Endothelial cell (in vitro differentiated cells): ENCODE data around the gene ANTXR2. TPM values are rescaled to one million over a fixed set of nuclear protein-coding genes. Genes with fewer than 3 reads are reported as not detected.

ENCODE experiments used
- DNase-seq: peaks from one replicate; pipeline ENCODE4 v3.0.0; 2021; ENCODE audit warnings: low spot score
- H3K27ac Mint-ChIP-seq: one replicate; pipeline ENCODE4 v1.8.0; 2021; ENCODE audit warnings: mixed read lengths, inconsistent platforms; ENCODE audit not compliant: unreplicated experiment
- H3K27me3 Mint-ChIP-seq: one replicate; pipeline ENCODE4 v1.8.0; 2021; ENCODE audit warnings: mild to moderate bottlenecking, moderate library complexity, mixed read lengths, inconsistent platforms; ENCODE audit not compliant: unreplicated experiment
- H3K36me3 Mint-ChIP-seq: one replicate; pipeline ENCODE4 v1.8.0; 2021; ENCODE audit warnings: mild to moderate bottlenecking, low read depth, mixed read lengths, inconsistent platforms; ENCODE audit not compliant: unreplicated experiment
- H3K4me1 Mint-ChIP-seq: one replicate; pipeline ENCODE4 v1.8.0; 2021; ENCODE audit warnings: mild to moderate bottlenecking, mixed read lengths, inconsistent platforms; ENCODE audit not compliant: unreplicated experiment
- H3K4me3 Mint-ChIP-seq: one replicate; pipeline ENCODE4 v1.8.0; 2021; ENCODE audit warnings: mild to moderate bottlenecking, mixed read lengths, inconsistent platforms; ENCODE audit not compliant: unreplicated experiment
- H3K9me3 Mint-ChIP-seq: one replicate; pipeline ENCODE4 v1.8.0; 2021; ENCODE audit warnings: mixed read lengths, inconsistent platforms; ENCODE audit not compliant: unreplicated experiment
- total RNA-seq: library from RNA; stranded (reverse); fragmentation: NEBNext Ultra II Directional; extraction: Animal tissue kit (Norgen Biotek cat#: 25700); gene quantifications from one replicate; pipeline ENCODE4 v1.2.1, GENCODE V29; 2021; ENCODE audit not compliant: unreplicated experiment
- TF ChIP-seq, protein P1 (sequence below): fragments of 200-600 bp; sonication (generic); IDR thresholded peaks from one replicate; pipeline ENCODE4 v1.5.0; 2021; ENCODE audit warnings: antibody characterized with exemption; ENCODE audit not compliant: unreplicated experiment

The ANTXR2 gene
- total RNA-seq, 1 donor from 2014 or later: 176 TPM

- TF ChIP-seq, protein P1, sequence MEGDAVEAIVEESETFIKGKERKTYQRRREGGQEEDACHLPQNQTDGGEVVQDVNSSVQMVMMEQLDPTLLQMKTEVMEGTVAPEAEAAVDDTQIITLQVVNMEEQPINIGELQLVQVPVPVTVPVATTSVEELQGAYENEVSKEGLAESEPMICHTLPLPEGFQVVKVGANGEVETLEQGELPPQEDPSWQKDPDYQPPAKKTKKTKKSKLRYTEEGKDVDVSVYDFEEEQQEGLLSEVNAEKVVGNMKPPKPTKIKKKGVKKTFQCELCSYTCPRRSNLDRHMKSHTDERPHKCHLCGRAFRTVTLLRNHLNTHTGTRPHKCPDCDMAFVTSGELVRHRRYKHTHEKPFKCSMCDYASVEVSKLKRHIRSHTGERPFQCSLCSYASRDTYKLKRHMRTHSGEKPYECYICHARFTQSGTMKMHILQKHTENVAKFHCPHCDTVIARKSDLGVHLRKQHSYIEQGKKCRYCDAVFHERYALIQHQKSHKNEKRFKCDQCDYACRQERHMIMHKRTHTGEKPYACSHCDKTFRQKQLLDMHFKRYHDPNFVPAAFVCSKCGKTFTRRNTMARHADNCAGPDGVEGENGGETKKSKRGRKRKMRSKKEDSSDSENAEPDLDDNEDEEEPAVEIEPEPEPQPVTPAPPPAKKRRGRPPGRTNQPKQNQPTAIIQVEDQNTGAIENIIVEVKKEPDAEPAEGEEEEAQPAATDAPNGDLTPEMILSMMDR: no peak
- no peaks in the 10 kb centered on the region for H3K4me1 Mint-ChIP-seq
- no peak overlapping the region for H3K27ac Mint-ChIP-seq
- H3K27me3 Mint-ChIP-seq: peaks cover 2% of the 10 kb centered on the region
- H3K36me3 Mint-ChIP-seq: no peaks in the 10 kb centered on the region
- no peak for DNase-seq
- H3K4me3 Mint-ChIP-seq: no peak overlapping the region
- no peaks in the 10 kb centered on the region for H3K9me3 Mint-ChIP-seq
These were observed 191.6 kb downstream of the ANTXR2 start for GRCh38 chr4:79881407-79881806.

DNA sequence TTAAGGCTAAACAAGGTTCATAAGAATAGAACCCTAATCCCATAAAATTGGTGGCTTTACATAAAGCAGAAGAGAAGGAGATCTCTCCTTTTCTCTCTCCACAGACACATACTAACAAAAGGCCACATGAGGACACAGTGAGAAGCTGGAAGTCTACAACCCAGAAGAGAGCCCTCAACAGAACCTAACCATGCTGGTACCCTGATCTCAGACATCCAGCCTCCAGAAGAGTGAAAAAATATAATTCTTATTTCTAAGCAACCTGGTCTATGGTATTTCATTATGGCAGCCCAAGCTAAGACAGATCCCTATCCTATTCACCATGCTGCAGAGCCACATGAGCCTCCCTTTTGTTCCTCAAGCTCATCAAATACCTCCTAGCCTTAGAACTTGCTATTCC is 195.5 kb downstream of the ANTXR2 start:
- Mint-ChIP-seq H3K36me3 (no peaks in the 10 kb centered on the region), H3K27ac (no peak overlapping the region), H3K4me1 (no peaks in the 10 kb centered on the region), H3K9me3 (no peaks in the 10 kb centered on the region), H3K4me3 (no peak overlapping the region), H3K27me3 (peaks cover 2% of the 10 kb centered on the region)
- no peak for DNase-seq
- TF ChIP-seq, protein P1: no peak

DNA sequence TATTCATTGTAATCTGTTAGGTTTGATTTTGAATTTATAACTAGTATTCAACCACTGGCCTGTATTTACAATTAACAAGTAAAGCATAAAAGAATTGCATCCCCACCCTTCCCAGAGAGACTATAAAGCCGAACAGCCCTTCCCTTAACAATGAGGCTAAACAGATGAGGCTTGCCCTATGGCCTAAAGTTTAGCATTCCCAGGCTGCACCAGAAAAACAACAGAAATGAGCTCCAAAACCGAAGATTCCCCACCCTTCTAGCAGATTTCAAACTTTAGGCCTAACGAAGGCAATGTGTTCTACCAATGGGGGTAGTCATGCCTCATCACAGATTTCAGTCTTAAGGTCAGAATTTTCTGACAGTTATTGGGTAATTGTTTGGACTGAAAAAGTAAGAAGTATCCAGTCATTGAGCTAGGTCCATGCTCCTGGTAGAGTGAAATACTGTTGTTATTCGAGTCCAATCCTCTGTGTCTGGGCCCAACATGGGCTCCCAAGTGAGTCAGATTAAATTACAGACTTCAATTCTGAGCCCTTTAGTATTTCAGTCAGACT is 197.6 kb downstream of the ANTXR2 start:
- H3K36me3 Mint-ChIP-seq: no peaks in the 10 kb centered on the region
- H3K4me1 Mint-ChIP-seq: no peaks in the 10 kb centered on the region
- H3K9me3 Mint-ChIP-seq: no peaks in the 10 kb centered on the region
- no peak for DNase-seq
- no peak overlapping the region for H3K27ac Mint-ChIP-seq
- TF ChIP-seq, protein P1: no peak
- H3K27me3 Mint-ChIP-seq: no peaks in the 10 kb centered on the region
- no peak overlapping the region for H3K4me3 Mint-ChIP-seq

- no peak overlapping the region for H3K4me3 Mint-ChIP-seq
- no peaks in the 10 kb centered on the region for H3K9me3 Mint-ChIP-seq
- H3K27ac Mint-ChIP-seq: no peak overlapping the region
- no peaks in the 10 kb centered on the region for H3K4me1 Mint-ChIP-seq
- DNase-seq: no peak
- H3K36me3 Mint-ChIP-seq: no peaks in the 10 kb centered on the region
- no peaks in the 10 kb centered on the region for H3K27me3 Mint-ChIP-seq
- TF ChIP-seq, protein P1: no peak
These were observed 198.8 kb downstream of the ANTXR2 start for GRCh38 chr4:79874197-79874596.

DNA sequence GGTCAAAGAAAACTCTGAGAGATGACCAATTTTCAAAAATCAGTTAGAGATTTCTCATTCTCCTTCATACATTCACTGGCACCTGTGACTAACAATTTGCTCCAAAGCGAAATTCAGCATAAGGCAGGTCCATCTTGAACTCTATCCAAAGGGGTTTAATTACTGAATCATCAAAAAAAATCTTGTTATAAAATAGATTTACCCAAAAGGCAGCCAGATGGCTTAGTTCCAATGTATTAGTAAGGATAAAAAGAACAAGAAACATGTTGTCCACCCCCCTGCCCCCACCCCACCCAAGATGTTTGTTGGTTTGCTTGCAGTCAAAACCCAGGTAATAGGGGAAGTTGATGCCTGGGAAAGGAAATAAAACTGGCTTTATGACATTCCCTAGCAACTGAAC is 200.3 kb downstream of the ANTXR2 start:
- no peaks in the 10 kb centered on the region for H3K9me3 Mint-ChIP-seq
- TF ChIP-seq, protein P1: no peak
- no peaks in the 10 kb centered on the region for H3K4me1 Mint-ChIP-seq
- H3K4me3 Mint-ChIP-seq: no peak overlapping the region
- no peaks in the 10 kb centered on the region for H3K36me3 Mint-ChIP-seq
- H3K27ac Mint-ChIP-seq: no peak overlapping the region
- no peaks in the 10 kb centered on the region for H3K27me3 Mint-ChIP-seq
- DNase-seq: no peak
